Astrocyte (in vitro differentiated cells and primary cell): Measurements from ENCODE around the gene SQSTM1.

Experiments
- CTCF ChIP-seq: IDR thresholded peaks from 2 replicates; pipeline ENCODE4 v1.5.1; 2011; ENCODE audit warnings: low read depth, mild to moderate bottlenecking, inconsistent platforms, low read length, moderate library complexity; ENCODE audit not compliant: insufficient read depth
- EZH2 ChIP-seq: IDR thresholded peaks from 2 replicates; pipeline ENCODE4 v1.6.1; 2012; ENCODE audit warnings: mild to moderate bottlenecking, low read length, inconsistent platforms; ENCODE audit not compliant: insufficient read depth

- TF ChIP-seq CTCF: no peak
- no peak for TF ChIP-seq EZH2
These were observed 27.9 kb upstream of the SQSTM1 start for GRCh38 chr5:179792612-179793467.
